Peyer's patch (tissue), 4 donors: ENCODE results near the gene TAS2R14. TPM values are rescaled to one million over a fixed set of nuclear protein-coding genes. Genes with fewer than 3 reads are reported as not detected.
A peak's percentile ranks its signal among the peaks of the same experiment; 100 is the strongest.

ENCODE experiments used
- DNase-seq, 3 donors: peaks; one replicate each; pipeline ENCODE4 v3.0.0-alpha.2; 2017 to 2019
- H3K27ac ChIP-seq, 4 donors: fragments of 200-600 bp; sonication (generic); one replicate each; pipeline ENCODE4 v1.5.1; 2016 to 2019
- H3K27me3 ChIP-seq, 2 donors: fragments of 200-600 bp; sonication (generic); one replicate each; pipeline ENCODE4 v1.5.1; 2019
- H3K36me3 ChIP-seq, 3 donors: fragments of 200-600 bp; sonication (generic); one replicate each; pipeline ENCODE4 v1.5.1; 2016 to 2019
- H3K4me1 ChIP-seq, 4 donors: fragments of 200-600 bp; sonication (generic); one replicate each; pipeline ENCODE4 v1.5.1; 2016 to 2019
- H3K4me3 ChIP-seq, 4 donors: fragments of 200-600 bp; sonication (generic); 1 replicate in 3 of 4; 2 replicates in 1 of 4; pipeline ENCODE4 v1.5.1; 2016 to 2019; ENCODE audit warnings: mild to moderate bottlenecking in 1 of 4
- H3K9me3 ChIP-seq, 4 donors: fragments of 200-600 bp; sonication (generic); one replicate each; pipeline ENCODE4 v1.5.1; 2016 to 2019; ENCODE audit warnings: mild to moderate bottlenecking in 1 of 4
- CTCF ChIP-seq, 6 experiments: fragments of 450-650 bp in 4 of 6; fragments of 200-600 bp in 2 of 6; sonication (generic) in 1 of 6; IDR thresholded peaks; one replicate each; pipeline ENCODE4 v1.5.1; 2017 to 2019; ENCODE audit warnings: antibody characterized with exemption in 6 of 6, mild to moderate bottlenecking in 3 of 6, moderate library complexity in 1 of 6
- POLR2A ChIP-seq, 2 donors: fragments of 450-650 bp; IDR thresholded peaks; one replicate each; pipeline ENCODE4 v1.5.1; 2017; ENCODE audit warnings: antibody characterized with exemption in 2 of 2, mild to moderate bottlenecking in 2 of 2, moderate library complexity in 2 of 2
- total RNA-seq, 4 donors: library from RNA; depleted of rRNA; stranded (reverse); fragments of >200 nt; gene quantifications; one replicate each; pipeline ENCODE4 v1.1.0, GENCODE V29; 2016

Gene TAS2R14, protein sequence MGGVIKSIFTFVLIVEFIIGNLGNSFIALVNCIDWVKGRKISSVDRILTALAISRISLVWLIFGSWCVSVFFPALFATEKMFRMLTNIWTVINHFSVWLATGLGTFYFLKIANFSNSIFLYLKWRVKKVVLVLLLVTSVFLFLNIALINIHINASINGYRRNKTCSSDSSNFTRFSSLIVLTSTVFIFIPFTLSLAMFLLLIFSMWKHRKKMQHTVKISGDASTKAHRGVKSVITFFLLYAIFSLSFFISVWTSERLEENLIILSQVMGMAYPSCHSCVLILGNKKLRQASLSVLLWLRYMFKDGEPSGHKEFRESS
- total RNA-seq, result 1 to 10 TPM in 3 of 4 donors, not detected in 1; 3.4 to 5.1 (median 4.8) TPM

- H3K27ac ChIP-seq, result no peak within 1 kb of the TSS
- H3K4me1 ChIP-seq, result no peaks in the 10 kb centered on the region
- H3K27me3 ChIP-seq, result no peaks in the 10 kb centered on the region
- H3K36me3 ChIP-seq, result no peaks in the 10 kb centered on the region
- H3K4me3 ChIP-seq, result no peak within 1 kb of the TSS
- H3K9me3 ChIP-seq, result no peaks in the 10 kb centered on the region
- DNase-seq, result no peak
- TF ChIP-seq POLR2A (IDR thresholded peaks at IDR 0.05) (no peak), CTCF (IDR thresholded peaks at IDR 0.05) (no peak)
These were observed at the start of gene TAS2R14 for GRCh38 chr12:10939163-10939562. TSS of gene TAS2R14 (minus strand) at chr12:10939263. CDS start at chr12:10939207, 56 bp downstream.

DNA sequence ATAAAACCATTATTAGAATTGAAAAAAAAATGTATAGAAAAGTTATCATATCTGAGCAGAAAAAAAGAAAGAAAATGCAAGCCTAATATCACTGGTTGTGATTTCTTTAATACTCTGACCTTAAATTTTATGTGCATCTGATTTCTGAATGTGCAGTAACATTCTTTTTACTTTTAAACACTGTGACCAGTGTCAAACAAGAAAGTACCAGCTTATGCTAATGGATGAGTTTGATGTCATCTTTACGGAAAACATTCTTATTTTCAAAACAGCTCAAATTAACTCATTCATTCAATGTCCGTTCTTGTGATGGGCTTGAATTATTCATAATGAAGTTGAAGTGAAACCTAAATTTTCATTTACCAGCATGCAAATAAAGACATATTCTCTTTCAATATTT lies 47.7 kb upstream of the TAS2R14 start, which contains the start of gene TAS2R50:
TSS of gene TAS2R50 (minus strand) at position 101 of the 400 bp plus-strand sequence. CDS start at position 49, 52 bp downstream.
- no peaks in the 10 kb centered on the region for H3K9me3 ChIP-seq
- H3K4me1 ChIP-seq, result no peaks in the 10 kb centered on the region
- no peaks in the 10 kb centered on the region for H3K36me3 ChIP-seq
- no peak for TF ChIP-seq CTCF (IDR thresholded peaks at IDR 0.05)
- TF ChIP-seq POLR2A (IDR thresholded peaks at IDR 0.05), result no peak
- no peaks in the 10 kb centered on the region for H3K27me3 ChIP-seq
- no peak within 1 kb of the TSS for H3K4me3 ChIP-seq
- H3K27ac ChIP-seq, result no peak within 1 kb of the TSS
- no peak for DNase-seq

- TF ChIP-seq POLR2A (IDR thresholded peaks at IDR 0.05) (no peak), CTCF (IDR thresholded peaks at IDR 0.05) (no peak)
These were observed 43.2 kb upstream of the TAS2R14 start for GRCh38 chr12:10982244-10982643.

DNA sequence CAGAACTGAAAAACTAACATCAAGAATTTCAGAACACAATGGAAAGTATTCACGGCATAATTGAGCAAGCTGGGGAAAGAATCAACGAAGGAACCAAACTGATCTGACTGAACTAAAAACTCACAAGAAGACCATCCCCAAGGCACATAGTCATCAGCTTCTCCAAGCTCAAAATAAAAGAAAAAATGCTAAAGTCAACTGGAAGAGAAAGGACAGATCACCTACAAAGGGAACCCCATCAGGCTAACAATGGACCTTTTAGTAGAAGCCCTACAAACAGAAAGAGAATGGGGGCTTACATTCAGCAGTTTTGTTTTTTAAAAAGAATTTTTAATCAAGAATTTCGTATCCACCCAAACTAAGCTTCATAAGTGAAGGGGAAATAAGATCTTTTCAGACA lies 35.9 kb upstream of the TAS2R14 start:
- Histone ChIP-seq H3K4me3 (no peak overlapping the region), H3K9me3 (no peaks in the 10 kb centered on the region), H3K27ac (no peak overlapping the region), H3K36me3 (no peaks in the 10 kb centered on the region), H3K27me3 (no peaks in the 10 kb centered on the region), H3K4me1 (no peaks in the 10 kb centered on the region)
- DNase-seq, result no peak
- TF ChIP-seq CTCF (IDR thresholded peaks at IDR 0.05) (no peak), POLR2A (IDR thresholded peaks at IDR 0.05) (no peak)

More at GRCh38 chr12:10982244-10982643, 43.2 kb upstream of the TAS2R14 start:
- H3K27me3 ChIP-seq, result no peaks in the 10 kb centered on the region
- DNase-seq, result peak in 1 of 3 donors; percentile 49
- no peak overlapping the region for H3K4me3 ChIP-seq
- H3K9me3 ChIP-seq, result no peaks in the 10 kb centered on the region
- no peak overlapping the region for H3K27ac ChIP-seq
- no peaks in the 10 kb centered on the region for H3K4me1 ChIP-seq
- no peaks in the 10 kb centered on the region for H3K36me3 ChIP-seq

DNA sequence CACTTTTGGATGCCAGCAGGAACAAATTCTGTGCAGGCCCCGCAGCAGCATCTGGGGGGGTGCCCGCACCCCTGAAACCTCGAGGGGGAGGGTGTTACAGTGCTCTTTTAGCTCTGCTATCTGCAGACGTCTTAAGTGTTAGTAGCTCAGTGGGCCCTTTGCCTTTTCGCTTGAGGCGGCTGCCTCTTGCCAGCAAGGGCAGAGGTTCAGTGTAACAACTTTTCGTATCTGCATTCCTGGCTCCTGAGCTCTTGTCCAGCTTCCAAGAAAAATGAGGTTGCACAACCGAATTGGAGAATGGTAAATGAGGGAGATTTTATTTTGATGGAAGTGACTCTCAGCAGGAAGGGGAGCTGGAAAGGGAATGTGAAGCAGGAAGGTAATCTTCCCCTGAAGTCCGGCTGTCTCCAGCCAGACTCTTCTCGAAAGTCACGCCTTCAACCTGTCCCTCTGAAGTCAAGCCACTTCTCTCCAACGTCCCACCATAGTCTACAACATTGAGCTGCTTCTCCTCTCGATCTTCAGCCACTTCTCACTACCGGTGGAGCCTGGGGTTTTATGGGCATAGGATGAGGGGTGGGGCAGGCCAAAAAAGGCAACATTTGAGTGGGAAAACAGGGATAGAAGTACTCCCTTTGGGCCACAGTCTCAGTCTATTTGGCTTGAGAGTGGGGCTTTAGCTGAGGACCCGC lies 29.8 kb upstream of the TAS2R14 start:
- H3K27me3 ChIP-seq, result no peaks in the 10 kb centered on the region
- no peaks in the 10 kb centered on the region for H3K36me3 ChIP-seq
- no peaks in the 10 kb centered on the region for H3K9me3 ChIP-seq
- TF ChIP-seq CTCF (IDR thresholded peaks at IDR 0.05) (no peak), POLR2A (IDR thresholded peaks at IDR 0.05) (no peak)
- no peak overlapping the region for H3K27ac ChIP-seq
- no peaks in the 10 kb centered on the region for H3K4me1 ChIP-seq
- DNase-seq, result no peak
- H3K4me3 ChIP-seq, result no peak overlapping the region
